IPS-20b (cell line): ENCODE data around the gene SYNGR1.

Experiments
- H3K27ac ChIP-seq: one replicate; pipeline ENCODE4 v1.5.1; 2013; ENCODE audit warnings: low read length
- H3K27me3 ChIP-seq: 2 replicates; pipeline ENCODE4 v1.6.1; 2013; ENCODE audit warnings: mild to moderate bottlenecking, low read length, inconsistent platforms; ENCODE audit not compliant: insufficient read depth
- H3K36me3 ChIP-seq: 2 replicates; pipeline ENCODE4 v1.6.1; 2013; ENCODE audit warnings: low read depth, mild to moderate bottlenecking, inconsistent platforms, low read length, moderate library complexity; ENCODE audit not compliant: insufficient read depth
- H3K4me1 ChIP-seq: 2 replicates; pipeline ENCODE4 v1.6.1; 2013; ENCODE audit warnings: mild to moderate bottlenecking, control low read depth, inconsistent platforms, low read length, moderate library complexity; ENCODE audit not compliant: insufficient read depth
- H3K4me3 ChIP-seq: 2 replicates; pipeline ENCODE4 v1.5.1; 2013; ENCODE audit warnings: mild to moderate bottlenecking, low read length, inconsistent platforms
- H3K9ac ChIP-seq: 2 replicates; pipeline ENCODE4 v1.6.1; 2013; ENCODE audit warnings: low read depth, mild to moderate bottlenecking, inconsistent platforms, low read length, moderate library complexity
- H3K9me3 ChIP-seq: 2 replicates; pipeline ENCODE4 v1.6.1; 2013; ENCODE audit warnings: mild to moderate bottlenecking, low read depth, low read length, inconsistent platforms; ENCODE audit not compliant: insufficient read depth

The SYNGR1 gene

GRCh38 chr22:39429916-39430575 lies 80.3 kb downstream of the SYNGR1 start:
- peaks cover 46% of the 10 kb centered on the region for H3K36me3 ChIP-seq
- no peak overlapping the region for H3K27ac ChIP-seq
- H3K27me3 ChIP-seq: no peaks in the 10 kb centered on the region
- H3K4me3 ChIP-seq: no peak overlapping the region
- H3K4me1 ChIP-seq: peaks cover 13% of the 10 kb centered on the region
- no peak overlapping the region for H3K9ac ChIP-seq
- no peaks in the 10 kb centered on the region for H3K9me3 ChIP-seq

GRCh38 chr22:39430576-39431150 lies 80.9 kb downstream of the SYNGR1 start:
- peaks cover 13% of the 10 kb centered on the region for H3K4me1 ChIP-seq
- no peak overlapping the region for H3K27ac ChIP-seq
- no peaks in the 10 kb centered on the region for H3K27me3 ChIP-seq
- no peak overlapping the region for H3K9ac ChIP-seq
- no peak overlapping the region for H3K4me3 ChIP-seq
- peaks cover 46% of the 10 kb centered on the region for H3K36me3 ChIP-seq
- H3K9me3 ChIP-seq: no peaks in the 10 kb centered on the region

- Histone ChIP-seq H3K9me3 (no peaks in the 10 kb centered on the region), H3K27me3 (no peaks in the 10 kb centered on the region), H3K4me3 (no peak overlapping the region), H3K4me1 (peaks cover 13% of the 10 kb centered on the region), H3K27ac (no peak overlapping the region), H3K36me3 (peaks cover 43% of the 10 kb centered on the region), H3K9ac (no peak overlapping the region)
Observed at GRCh38 chr22:39431216-39431801, 81.5 kb downstream of the SYNGR1 start.

GRCh38 chr22:39431821-39432251 lies 82.0 kb downstream of the SYNGR1 start:
- no peaks in the 10 kb centered on the region for H3K27me3 ChIP-seq
- no peaks in the 10 kb centered on the region for H3K9me3 ChIP-seq
- H3K4me3 ChIP-seq: no peak overlapping the region
- H3K4me1 ChIP-seq: peaks cover 13% of the 10 kb centered on the region
- H3K36me3 ChIP-seq: peaks cover 40% of the 10 kb centered on the region; the same call in 1 of the 2 replicates
- H3K9ac ChIP-seq: no peak overlapping the region
- no peak overlapping the region for H3K27ac ChIP-seq

GRCh38 chr22:39432361-39432811 lies 82.6 kb downstream of the SYNGR1 start:
- H3K27me3 ChIP-seq: no peaks in the 10 kb centered on the region
- H3K27ac ChIP-seq: no peak overlapping the region
- no peak overlapping the region for H3K4me3 ChIP-seq
- H3K36me3 ChIP-seq: peaks cover 35% of the 10 kb centered on the region; the same call in 1 of the 2 replicates
- H3K9ac ChIP-seq: no peak overlapping the region
- no peaks in the 10 kb centered on the region for H3K9me3 ChIP-seq
- H3K4me1 ChIP-seq: peaks cover 13% of the 10 kb centered on the region

- Histone ChIP-seq H3K9me3 (no peaks in the 10 kb centered on the region), H3K9ac (no peak overlapping the region), H3K4me3 (no peak overlapping the region), H3K27ac (no peak overlapping the region), H3K4me1 (peaks cover 7% of the 10 kb centered on the region; the same call in 1 of the 2 replicates), H3K36me3 (peaks cover 26% of the 10 kb centered on the region; the same call in 1 of the 2 replicates), H3K27me3 (no peaks in the 10 kb centered on the region; the same call in 1 of the 2 replicates)
Observed at GRCh38 chr22:39433476-39434242, 83.9 kb downstream of the SYNGR1 start.

GRCh38 chr22:39434243-39434653 lies 84.5 kb downstream of the SYNGR1 start:
- H3K36me3 ChIP-seq: peaks cover 26% of the 10 kb centered on the region; the same call in 1 of the 2 replicates
- peaks cover 2% of the 10 kb centered on the region; the same call in 1 of the 2 replicates for H3K4me1 ChIP-seq
- H3K27ac ChIP-seq: no peak overlapping the region
- H3K4me3 ChIP-seq: no peak overlapping the region
- H3K27me3 ChIP-seq: peaks cover 3% of the 10 kb centered on the region; the same call in 1 of the 2 replicates
- H3K9me3 ChIP-seq: no peaks in the 10 kb centered on the region
- no peak overlapping the region for H3K9ac ChIP-seq

- H3K4me1 ChIP-seq: no peaks in the 10 kb centered on the region
- H3K27me3 ChIP-seq: peaks cover 7% of the 10 kb centered on the region; the same call in 1 of the 2 replicates
- no peaks in the 10 kb centered on the region for H3K9me3 ChIP-seq
- H3K9ac ChIP-seq: no peak overlapping the region
- no peak overlapping the region for H3K27ac ChIP-seq
- peaks cover 24% of the 10 kb centered on the region; the same call in 1 of the 2 replicates for H3K36me3 ChIP-seq
- H3K4me3 ChIP-seq: no peak overlapping the region
Observed at GRCh38 chr22:39434721-39435120, 84.9 kb downstream of the SYNGR1 start.
